SK-MEL-5 (cell line): ENCODE data around the gene PRSS50. TPM values are rescaled to one million over a fixed set of nuclear protein-coding genes. Genes with fewer than 3 reads are reported as not detected.

ENCODE experiments used
- DNase-seq: peaks from one replicate; pipeline ENCODE4 v3.0.0-alpha.2; 2016; ENCODE audit warnings: low read depth, low spot score
- in situ Hi-C: cut with HindIII; loops from 2 replicates; pipeline ENCODE4 v1.10.0; 2016; ENCODE audit warnings: low sequenced_read_pairs, high pct_unique_total_duplicates, low pct_unique_long_range_greater_than_20kb
- total RNA-seq: library from RNA; depleted of rRNA; stranded (reverse); fragments of >200 nt; shearing (Covaris generic); gene quantifications from 2 replicates; pipeline ENCODE4 v1.2.3, GENCODE V29; 2014

The PRSS50 gene
- total RNA-seq, 1 experiment from 2014 or later: not detected

DNA sequence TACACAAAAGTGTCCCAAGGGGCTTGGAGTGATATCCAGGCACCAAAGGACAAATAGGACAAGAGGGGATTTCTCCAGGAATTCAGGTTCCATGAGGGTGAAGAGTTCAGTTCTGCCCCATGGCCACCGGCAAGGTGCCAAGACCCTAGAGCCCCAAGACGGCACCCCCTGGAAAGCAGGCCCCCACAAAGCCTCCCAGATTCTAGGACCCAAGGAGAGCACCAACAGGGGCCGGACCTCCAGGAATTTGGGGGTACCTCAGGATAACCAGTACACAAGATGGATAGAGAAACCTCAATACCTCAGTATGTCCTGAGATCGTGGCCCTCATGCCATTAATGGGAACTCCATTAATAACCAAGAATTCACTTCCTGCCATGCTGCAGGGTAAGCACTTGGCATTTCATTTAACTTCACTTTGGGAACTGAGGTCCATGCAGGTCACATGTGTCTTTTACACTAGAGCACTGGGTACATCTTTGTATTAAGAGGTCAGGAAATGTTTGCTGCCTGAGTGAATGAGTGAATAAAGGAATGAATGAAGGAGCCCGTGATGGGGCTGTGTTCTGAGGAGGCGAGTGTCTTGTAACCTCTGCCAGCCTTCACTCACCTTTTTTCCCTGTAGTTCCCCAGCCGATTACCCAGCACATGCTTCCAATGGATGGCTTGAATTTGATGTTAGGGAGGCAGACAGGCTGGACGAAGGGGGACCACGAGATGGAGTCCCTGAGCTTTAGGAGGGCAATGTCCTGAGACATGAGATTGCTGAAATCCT lies 15.5 kb upstream of the PRSS50 start:
- in situ Hi-C loops: no loop called here
- DNase-seq: peak; percentile 38

- in situ Hi-C loops: no loop called here
- DNase-seq: no peak
Measured at GRCh38 chr3:46731795-46732194, 14.1 kb upstream of the PRSS50 start.

- no peak for DNase-seq
- in situ Hi-C loops: no loop called here
Measured at GRCh38 chr3:46730819-46731218, 13.2 kb upstream of the PRSS50 start.

GRCh38 chr3:46729038-46729437 lies 11.4 kb upstream of the PRSS50 start:
- in situ Hi-C loops: no loop called here
- DNase-seq: no peak

DNA sequence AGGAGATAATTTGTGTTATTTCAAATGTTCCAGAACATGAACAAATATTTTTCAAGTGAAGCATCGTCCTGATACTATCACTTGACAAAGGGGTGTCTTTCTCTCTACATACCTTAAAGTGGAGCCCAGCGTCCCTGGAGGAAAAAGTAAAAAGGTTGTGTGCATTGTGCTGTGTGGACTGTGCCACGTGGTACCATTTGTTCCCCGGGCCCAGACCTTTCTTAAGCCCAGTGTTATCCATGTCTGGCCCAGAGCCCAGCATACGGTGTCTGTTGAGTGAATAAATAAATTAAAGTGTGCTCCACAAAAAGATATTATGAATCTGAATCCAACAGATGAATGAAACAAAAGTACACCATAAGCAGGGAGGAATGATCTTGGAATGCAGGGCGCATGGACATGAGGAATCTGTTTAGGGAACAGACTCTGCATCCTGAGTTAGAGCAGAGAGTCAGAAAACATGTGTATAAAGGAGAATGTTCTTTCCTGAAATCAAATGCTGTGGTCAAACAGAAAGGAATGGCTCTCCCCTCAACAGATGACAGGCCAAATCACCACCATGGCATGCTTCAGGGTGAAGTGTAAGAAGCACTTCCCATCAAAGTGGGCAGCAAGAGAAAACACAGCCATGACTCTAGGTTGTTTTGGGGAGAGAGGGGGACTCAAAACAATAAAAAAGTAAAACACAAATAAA lies 8.1 kb upstream of the PRSS50 start:
- in situ Hi-C loops: no loop called here
- peak; percentile 12 for DNase-seq

- DNase-seq: no peak
Measured at GRCh38 chr3:46724424-46724823, 6.8 kb upstream of the PRSS50 start.

GRCh38 chr3:46722443-46722842 lies 4.8 kb upstream of the PRSS50 start:
- in situ Hi-C loops: no loop called here
- no peak for DNase-seq

More at GRCh38 chr3:46724424-46724823, 6.8 kb upstream of the PRSS50 start:
- in situ Hi-C loops: no loop called here

- DNase-seq: no peak
- in situ Hi-C loops: no loop called here
Measured at GRCh38 chr3:46721009-46721408, 3.3 kb upstream of the PRSS50 start.

GRCh38 chr3:46719735-46720271 lies 2.1 kb upstream of the PRSS50 start:
- DNase-seq: no peak
- in situ Hi-C loops: no loop called here

GRCh38 chr3:46719044-46719565 lies 1.4 kb upstream of the PRSS50 start:
- in situ Hi-C loops: no loop called here
- no peak for DNase-seq

DNA sequence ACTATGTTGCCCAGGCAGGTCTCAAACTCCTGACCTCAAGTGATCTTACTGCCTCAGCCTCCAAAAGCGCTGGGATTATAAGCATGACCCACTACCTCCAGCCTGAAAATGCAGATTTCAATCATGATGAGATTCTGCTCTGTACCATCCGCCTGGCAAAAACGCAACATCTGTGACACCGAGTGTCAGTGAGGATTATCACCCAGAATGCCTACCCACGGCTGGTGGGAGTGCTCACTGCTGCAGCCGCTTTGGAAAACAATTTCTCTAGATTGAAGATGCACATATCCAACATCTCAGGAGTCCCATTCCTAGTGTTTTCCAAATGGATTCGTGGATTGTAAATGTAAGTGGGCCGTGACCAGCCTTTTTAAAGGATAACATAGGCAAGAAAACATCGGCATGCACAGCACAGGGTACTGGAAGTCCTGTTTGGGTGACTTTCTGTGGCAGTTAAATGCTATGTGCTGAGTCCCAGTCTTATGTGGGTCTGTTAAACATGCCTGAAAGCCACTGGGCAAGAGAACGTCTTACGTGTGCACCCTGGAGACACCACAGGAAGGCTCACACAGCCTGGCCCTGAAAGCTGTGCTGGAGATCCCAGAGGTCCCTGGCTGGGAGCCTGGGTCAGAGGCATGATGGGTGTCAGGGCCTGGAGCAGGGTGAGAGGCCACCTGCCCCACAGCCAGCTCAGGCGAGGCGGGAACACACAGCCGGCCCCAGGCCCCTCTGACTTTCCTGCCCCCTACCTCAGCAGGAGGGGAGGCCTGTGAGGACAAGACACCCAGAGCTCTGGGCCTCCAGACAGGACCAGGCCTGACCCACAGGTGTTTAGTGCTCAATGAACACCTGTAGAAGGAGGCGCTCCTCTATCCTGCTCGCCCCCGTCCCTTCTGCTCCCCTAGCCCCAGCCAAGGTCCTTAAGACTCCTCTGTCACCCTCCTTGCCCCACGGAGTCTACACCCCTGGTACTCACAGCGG lies 918 bp downstream of the PRSS50 start:
- DNase-seq: no peak
- in situ Hi-C loops: no loop called here

- DNase-seq: no peak
Measured at GRCh38 chr3:46715507-46716175, 2.0 kb downstream of the PRSS50 start.

DNA sequence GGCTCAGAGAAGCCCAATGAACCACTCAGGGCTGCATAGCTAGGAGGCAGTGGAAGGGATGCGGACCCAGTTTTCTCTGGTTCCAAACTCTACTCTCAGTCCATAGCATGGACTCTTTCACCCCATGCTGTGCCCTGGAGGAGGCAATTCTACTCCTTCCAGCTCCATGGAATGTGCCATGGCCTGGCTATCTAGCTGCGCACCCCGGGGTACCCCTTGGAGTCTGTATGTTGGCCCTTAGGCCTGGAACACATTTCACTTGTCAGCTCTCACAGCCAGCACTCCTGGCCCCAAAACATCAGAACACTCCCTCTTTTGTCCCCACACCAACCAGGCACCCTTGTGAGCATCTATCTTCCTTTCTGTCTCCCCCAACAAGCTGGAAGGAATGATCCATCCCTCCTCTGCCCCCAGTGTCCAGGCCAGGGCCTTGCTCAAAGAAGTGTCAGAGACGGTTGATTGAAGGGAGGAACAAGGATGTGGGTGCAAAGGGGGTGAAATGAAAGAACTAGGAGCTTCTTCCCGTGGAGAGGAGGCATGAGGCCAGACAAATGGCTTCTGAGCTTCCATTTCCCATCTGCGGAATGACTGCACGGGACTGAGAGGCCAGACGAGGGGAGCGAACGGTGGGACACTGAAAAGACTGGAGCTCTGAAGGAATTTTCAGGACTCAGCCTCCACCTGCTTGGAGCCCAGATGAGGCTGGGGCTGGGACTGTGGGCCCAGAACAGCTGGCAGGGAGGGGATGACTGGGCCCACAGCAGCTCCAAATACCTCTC lies 2.8 kb downstream of the PRSS50 start:
- in situ Hi-C loops: no loop called here

More at GRCh38 chr3:46715507-46716175, 2.0 kb downstream of the PRSS50 start:
- in situ Hi-C loops: no loop called here

DNA sequence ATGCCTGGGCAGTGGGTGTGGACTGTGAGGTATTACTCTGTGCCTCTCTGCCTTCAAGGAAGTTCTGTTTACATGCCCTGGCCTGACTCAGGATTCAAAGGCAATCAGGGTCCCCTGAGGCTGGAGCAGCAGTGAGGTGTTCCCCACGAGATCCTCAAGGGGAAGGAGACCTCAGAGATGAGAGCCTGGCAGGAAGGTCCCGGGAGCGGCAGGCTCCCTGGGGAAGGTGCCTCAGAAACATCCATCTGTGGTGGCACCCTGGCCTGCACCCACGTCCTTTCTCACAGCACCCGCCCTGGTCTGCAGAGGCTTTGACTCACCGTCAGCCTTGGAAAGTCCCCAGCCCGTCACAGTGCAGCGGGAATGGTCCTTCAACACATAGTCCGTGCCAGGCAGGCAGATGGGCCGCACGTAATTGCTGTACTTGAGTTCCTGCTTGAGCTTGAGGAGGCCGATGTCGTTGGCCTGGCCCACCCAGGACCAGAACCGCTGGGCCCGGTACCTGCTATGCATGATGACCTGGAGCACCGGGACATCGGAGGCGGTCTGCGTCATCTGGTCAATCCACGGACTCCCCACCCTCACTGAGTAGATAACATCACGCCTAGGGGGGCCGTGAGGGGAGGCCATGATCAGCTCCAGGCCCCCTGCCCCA lies 3.6 kb downstream of the PRSS50 start:
- no peak for DNase-seq
- in situ Hi-C loops: no loop called here

More for the DNA sequence above, 2.8 kb downstream of the PRSS50 start:
- DNase-seq: no peak

GRCh38 chr3:46713050-46713897 lies 4.4 kb downstream of the PRSS50 start:
- in situ Hi-C loops: no loop called here

More at GRCh38 chr3:46713050-46713897, 4.4 kb downstream of the PRSS50 start:
- DNase-seq: no peak
